PC-3 (cell line): ENCODE results near the gene ACAN. TPM values are rescaled to one million over a fixed set of nuclear protein-coding genes. Genes with fewer than 3 reads are reported as not detected.

ENCODE experiments used
- ATAC-seq: fragments of 200-7000 bp; cut with Tn5 transposase; 2 replicates; pipeline ENCODE4 v1.9.1; 2020; ENCODE audit warnings: mild to moderate bottlenecking, moderate library complexity
- Bru-seq: library from RNA; stranded (reverse); fragments of 400-500 nt; gene quantifications from one replicate; lab custom pipeline; 2021; lab: Mats Ljungman, UMichigan
- BruChase-seq, 2 experiments: library from RNA; stranded (reverse); fragments of 400-500 nt; gene quantifications; one replicate each; lab custom pipeline; 2021; lab: Mats Ljungman, UMichigan
- BruUV-seq: library from RNA; stranded (reverse); fragments of 400-500 nt; replicated peaks from 2 replicates; lab custom pipeline; 2021; lab: Mats Ljungman, UMichigan
- CTCF ChIA-PET: fragments of 300-600 bp; sonication (Branson Sonifier 250); formaldehyde crosslinking; loops from one replicate; lab custom pipeline; 2022; ENCODE audit warnings: antibody characterized with exemption; lab: Charles Lee
- POLR2A ChIA-PET: fragments of 300-600 bp; sonication (Branson Sonifier 250); formaldehyde crosslinking; loops from one replicate; lab custom pipeline; 2022; ENCODE audit warnings: antibody characterized with exemption; ENCODE audit not compliant: unreplicated experiment; lab: Charles Lee
- DNase-seq: peaks from one replicate; pipeline ENCODE4 v3.0.0-alpha.2; 2015
- H2AFZ ChIP-seq: fragments of 300-600 bp; sonication (generic); 2 replicates; pipeline ENCODE4 v1.6.0; 2016; ENCODE audit warnings: antibody characterized with exemption, low read length
- H3F3A ChIP-seq: fragments of 300-600 bp; sonication (generic); one replicate; pipeline ENCODE4 v1.6.0; 2017; ENCODE audit warnings: antibody characterized with exemption, low read length, control low read depth, mild to moderate bottlenecking; ENCODE audit not compliant: unreplicated experiment
- H3K27ac ChIP-seq: fragments of 300-600 bp; sonication (generic); 2 replicates; pipeline ENCODE4 v1.5.1; 2016; ENCODE audit warnings: mild to moderate bottlenecking, low read length
- H3K27me3 ChIP-seq: fragments of 300-600 bp; sonication (generic); 2 replicates; pipeline ENCODE4 v1.6.1; 2016; ENCODE audit warnings: low read length, mixed read lengths
- H3K36me3 ChIP-seq: fragments of 300-600 bp; sonication (generic); 2 replicates; pipeline ENCODE4 v1.6.1; 2016; ENCODE audit warnings: low read depth, mixed run types, low read length, mixed read lengths
- H3K4me1 ChIP-seq: fragments of 300-600 bp; sonication (generic); 2 replicates; pipeline ENCODE4 v1.5.1; 2016; ENCODE audit warnings: low read length; ENCODE audit not compliant: insufficient read depth
- H3K4me2 ChIP-seq: fragments of 300-600 bp; sonication (generic); 2 replicates; pipeline ENCODE4 v1.6.0; 2016; ENCODE audit warnings: low read length
- H3K4me3 ChIP-seq: fragments of 300-600 bp; sonication (generic); 2 replicates; pipeline ENCODE4 v1.5.1; 2016; ENCODE audit warnings: mild to moderate bottlenecking, low read length, mixed read lengths
- H3K79me2 ChIP-seq: fragments of 300-600 bp; sonication (generic); 2 replicates; pipeline ENCODE4 v1.6.1; 2017; ENCODE audit warnings: low read length, mixed read lengths
- H3K9ac ChIP-seq: fragments of 300-600 bp; sonication (generic); 2 replicates; pipeline ENCODE4 v1.6.0; 2016; ENCODE audit warnings: mild to moderate bottlenecking, low read length
- H3K9me2 ChIP-seq: fragments of 300-600 bp; sonication (generic); replicated peaks from 2 replicates; pipeline ENCODE4 v1.6.1; 2016; ENCODE audit warnings: mixed run types, low read length, mixed read lengths
- H3K9me3 ChIP-seq: fragments of 300-600 bp; sonication (generic); 2 replicates; pipeline ENCODE4 v1.6.1; 2016; ENCODE audit warnings: low read length, mixed read lengths
- H4K20me1 ChIP-seq: fragments of 300-600 bp; sonication (generic); 2 replicates; pipeline ENCODE4 v1.6.1; 2016; ENCODE audit warnings: low read length, mixed read lengths
- EZH2 ChIP-seq: fragments of 300-600 bp; sonication (generic); IDR thresholded peaks from one replicate; pipeline ENCODE4 v1.6.1; 2017; ENCODE audit warnings: antibody characterized with exemption, mild to moderate bottlenecking, low read length; ENCODE audit not compliant: unreplicated experiment
- EZH2phosphoT487 ChIP-seq: fragments of 300-600 bp; sonication (generic); IDR thresholded peaks from 2 replicates; pipeline ENCODE4 v1.6.1; 2018; ENCODE audit warnings: mild to moderate bottlenecking, antibody characterized with exemption, low read length, borderline replicate concordance
- intact Hi-C: fragments of 100-400 bp; cut with micrococcal nuclease; formaldehyde crosslinking; loops from 2 replicates; pipeline ENCODE4 v1.9.0; 2023
- long read RNA-seq: library from polyadenylated mRNA; unstranded; transcript quantifications from one replicate; pipeline ENCODE4 v2.0.0, GENCODE V29; 2021; ENCODE audit not compliant: unreplicated experiment
- total RNA-seq: library from RNA; depleted of rRNA; stranded (reverse); fragments of >200 nt; gene quantifications from 2 replicates; pipeline ENCODE4 v1.2.3, GENCODE V29; 2014; rRNA removed
- TF ChIP-seq, protein P1 (sequence below): fragments of 300-600 bp; sonication (generic); conservative IDR thresholded peaks from 2 replicates; pipeline ENCODE4 v1.5.1; 2017; ENCODE audit warnings: antibody characterized with exemption, low read depth, mild to moderate bottlenecking, low read length

ACAN gene
- not detected in 2 replicates for total RNA-seq
- not detected for Bru-seq, nascent RNA
- BruChase-seq, experiment 1, labeled RNA remaining after a 6-hour chase: percentile 1 among the genes with signal in this experiment
- not detected for BruChase-seq, experiment 2, labeled RNA remaining after a 2-hour chase
- long read RNA-seq: 0 reads

DNA sequence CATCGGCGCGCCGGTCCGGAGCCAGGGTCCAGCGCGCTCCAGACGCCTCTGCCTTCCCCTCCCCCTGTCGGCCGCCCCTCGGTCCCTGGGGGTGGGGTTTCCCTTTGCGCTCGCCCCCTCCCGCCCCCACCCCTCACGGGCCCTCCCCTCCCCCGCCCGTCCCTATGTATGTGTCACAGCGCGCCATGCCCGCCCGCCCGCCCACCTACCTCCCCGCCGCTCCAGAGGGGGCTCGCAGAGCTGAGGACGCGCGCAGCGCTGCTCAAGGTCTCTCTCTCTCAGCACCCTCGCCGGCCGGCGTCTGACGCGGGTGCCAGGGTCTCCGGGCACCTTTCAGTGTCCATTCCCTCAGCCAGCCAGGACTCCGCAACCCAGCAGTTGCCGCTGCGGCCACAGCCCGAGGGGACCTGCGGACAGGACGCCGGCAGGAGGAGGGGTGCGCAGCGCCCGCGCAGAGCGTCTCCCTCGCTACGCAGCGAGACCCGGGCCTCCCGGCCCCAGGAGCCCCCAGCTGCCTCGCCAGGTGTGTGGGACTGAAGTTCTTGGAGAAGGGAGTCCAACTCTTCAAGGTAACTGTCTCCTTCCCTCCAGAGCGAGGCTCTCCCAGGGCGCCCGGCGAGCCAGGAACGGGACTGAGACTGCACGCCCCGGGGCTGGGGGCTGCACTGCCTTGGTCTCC lies at the start of gene ACAN:
TSS of gene ACAN (plus strand) at position 196 of the 679 bp plus-strand sequence. CDS start 32,771 bp downstream, outside the sequence.
- Histone ChIP-seq H3K9me3 (no peaks in the 10 kb centered on the region), H3K9me2 (no peaks in the 10 kb centered on the region), H3K4me2 (no peak within 1 kb of the TSS), H4K20me1 (no peaks in the 10 kb centered on the region), H3K4me3 (no peak within 1 kb of the TSS), H3K27me3 (peaks cover 22% of the 10 kb centered on the region), H3K4me1 (peaks cover 12% of the 10 kb centered on the region), H3K27ac (no peak within 1 kb of the TSS), H2AFZ (no peak within 1 kb of the TSS), H3K79me2 (no peaks in the 10 kb centered on the region), H3K9ac (no peak within 1 kb of the TSS), H3F3A (no peaks in the 10 kb centered on the region), H3K36me3 (no peaks in the 10 kb centered on the region)
- BruUV-seq: no TSS peak
- intact Hi-C loops: no loop called here
- TF ChIP-seq EZH2phosphoT487 (no peak), EZH2 (no peak)
- DNase-seq (no peak), ATAC-seq (no peak)
- POLR2A ChIA-PET: no interaction called here
- CTCF ChIA-PET: no interaction called here

GRCh38 chr15:88756521-88756920 lies 46.7 kb upstream of the ACAN start:
- no peak overlapping the region for H2AFZ ChIP-seq
- H3K9me3 ChIP-seq: no peaks in the 10 kb centered on the region
- ChIA-PET CTCF (no interaction called here), POLR2A (no interaction called here)
- H3K9me2 ChIP-seq: no peaks in the 10 kb centered on the region
- no peak overlapping the region for H3K4me2 ChIP-seq
- H4K20me1 ChIP-seq: no peaks in the 10 kb centered on the region
- H3K27me3 ChIP-seq: peaks cover 44% of the 10 kb centered on the region
- no peak for DNase-seq
- no peak overlapping the region for H3K4me3 ChIP-seq
- no peaks in the 10 kb centered on the region for H3F3A ChIP-seq
- H3K9ac ChIP-seq: no peak overlapping the region
- intact Hi-C loops: no loop called here
- H3K79me2 ChIP-seq: no peaks in the 10 kb centered on the region
- H3K27ac ChIP-seq: no peak overlapping the region
- no peaks in the 10 kb centered on the region for H3K36me3 ChIP-seq
- no peaks in the 10 kb centered on the region for H3K4me1 ChIP-seq
- ATAC-seq: no peak
- TF ChIP-seq, protein P1, sequence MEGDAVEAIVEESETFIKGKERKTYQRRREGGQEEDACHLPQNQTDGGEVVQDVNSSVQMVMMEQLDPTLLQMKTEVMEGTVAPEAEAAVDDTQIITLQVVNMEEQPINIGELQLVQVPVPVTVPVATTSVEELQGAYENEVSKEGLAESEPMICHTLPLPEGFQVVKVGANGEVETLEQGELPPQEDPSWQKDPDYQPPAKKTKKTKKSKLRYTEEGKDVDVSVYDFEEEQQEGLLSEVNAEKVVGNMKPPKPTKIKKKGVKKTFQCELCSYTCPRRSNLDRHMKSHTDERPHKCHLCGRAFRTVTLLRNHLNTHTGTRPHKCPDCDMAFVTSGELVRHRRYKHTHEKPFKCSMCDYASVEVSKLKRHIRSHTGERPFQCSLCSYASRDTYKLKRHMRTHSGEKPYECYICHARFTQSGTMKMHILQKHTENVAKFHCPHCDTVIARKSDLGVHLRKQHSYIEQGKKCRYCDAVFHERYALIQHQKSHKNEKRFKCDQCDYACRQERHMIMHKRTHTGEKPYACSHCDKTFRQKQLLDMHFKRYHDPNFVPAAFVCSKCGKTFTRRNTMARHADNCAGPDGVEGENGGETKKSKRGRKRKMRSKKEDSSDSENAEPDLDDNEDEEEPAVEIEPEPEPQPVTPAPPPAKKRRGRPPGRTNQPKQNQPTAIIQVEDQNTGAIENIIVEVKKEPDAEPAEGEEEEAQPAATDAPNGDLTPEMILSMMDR: no peak
- TF ChIP-seq EZH2 (no peak), EZH2phosphoT487 (no peak)
- BruUV-seq: no TSS peak

DNA sequence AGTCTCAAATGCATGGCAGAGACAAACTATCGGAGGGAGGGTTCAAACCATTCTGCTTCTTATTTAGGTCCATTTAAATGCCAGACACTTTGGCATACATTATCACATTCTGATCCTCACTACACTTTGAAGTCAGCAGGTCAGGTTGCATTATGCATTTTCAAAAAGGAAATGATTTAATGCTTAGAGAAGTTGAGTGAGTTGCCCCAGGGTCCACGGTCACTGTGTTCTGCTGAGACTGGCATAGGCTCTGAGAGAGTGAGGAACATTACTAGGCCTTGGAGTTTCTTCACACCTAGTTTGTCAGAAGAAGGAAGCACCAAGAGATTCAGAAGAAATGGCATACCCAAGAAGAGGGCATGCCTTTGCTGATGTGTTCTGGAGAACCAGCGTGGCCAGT lies 46.3 kb upstream of the ACAN start:
- no peak overlapping the region for H3K4me2 ChIP-seq
- no peak overlapping the region for H2AFZ ChIP-seq
- H3K9me2 ChIP-seq: no peaks in the 10 kb centered on the region
- DNase-seq (no peak), ATAC-seq (no peak)
- no peaks in the 10 kb centered on the region for H3K36me3 ChIP-seq
- H3K79me2 ChIP-seq: no peaks in the 10 kb centered on the region
- BruUV-seq: no TSS peak
- no peaks in the 10 kb centered on the region for H3F3A ChIP-seq
- POLR2A ChIA-PET: no interaction called here
- no peaks in the 10 kb centered on the region for H4K20me1 ChIP-seq
- no peak overlapping the region for H3K4me3 ChIP-seq
- no peak overlapping the region for H3K27ac ChIP-seq
- intact Hi-C loops: no loop called here
- TF ChIP-seq EZH2phosphoT487: no peak
- TF ChIP-seq, protein P1: no peak
- no peak for TF ChIP-seq EZH2
- no peak overlapping the region for H3K9ac ChIP-seq
- H3K9me3 ChIP-seq: no peaks in the 10 kb centered on the region
- H3K4me1 ChIP-seq: no peaks in the 10 kb centered on the region
- CTCF ChIA-PET: no interaction called here
- H3K27me3 ChIP-seq: peaks cover 48% of the 10 kb centered on the region
